Activated CD8-positive, alpha-beta memory T cell treated with anti-CD3 and anti-CD28 coated beads, Interleukin-2, amount 10 ng/mL, durations not matched to agents 7 days and 5 days (primary cell): ENCODE data around the gene SLC6A11. TPM values are rescaled to one million over a fixed set of nuclear protein-coding genes. Genes with fewer than 3 reads are reported as not detected.

Source experiments
- ATAC-seq: fragments of 150-1000 bp; cut with Tn5 transposase; one replicate; pipeline ENCODE4 v1.10.0; 2021; ENCODE audit warnings: moderate library complexity
- CTCF ChIA-PET: fragments of 350-600 bp; sonication (Branson Sonifier 250); formaldehyde crosslinking; loops from one replicate; lab custom pipeline; 2021; ENCODE audit warnings: antibody characterized with exemption; lab: Charles Lee
- DNase-seq: peaks from one replicate; pipeline ENCODE4 v3.0.0-alpha.2; 2020
- H3K27ac Mint-ChIP-seq: one replicate; pipeline ENCODE4 v1.8.0; 2021; ENCODE audit warnings: mild to moderate bottlenecking, mixed read lengths
- H3K27me3 Mint-ChIP-seq: one replicate; pipeline ENCODE4 v1.8.0; 2021; ENCODE audit warnings: mixed read lengths
- H3K36me3 Mint-ChIP-seq: one replicate; pipeline ENCODE4 v1.8.0; 2021; ENCODE audit warnings: mild to moderate bottlenecking, mixed read lengths
- H3K4me1 Mint-ChIP-seq: one replicate; pipeline ENCODE4 v1.8.0; 2021; ENCODE audit warnings: mixed read lengths
- H3K4me3 Mint-ChIP-seq: one replicate; pipeline ENCODE4 v1.8.0; 2021; ENCODE audit warnings: mild to moderate bottlenecking, moderate library complexity, mixed read lengths
- H3K9me3 Mint-ChIP-seq: one replicate; pipeline ENCODE4 v1.8.0; 2022; ENCODE audit warnings: low read depth, mixed read lengths
- total RNA-seq, 2 experiments: library from RNA; stranded (reverse); gene quantifications; one replicate each; pipeline ENCODE4 v1.2.3, GENCODE V29; 2021

SLC6A11 gene
- total RNA-seq = not detected

GRCh38 chr3:10816019-10816862, at the start of gene SLC6A11:
Gene SLC6A11 (plus strand): TSS chr3:10816228. CDS start chr3:10816266, 38 bp downstream.
- H3K9me3 Mint-ChIP-seq = no peaks in the 10 kb centered on the region
- peaks cover 38% of the 10 kb centered on the region for H3K27me3 Mint-ChIP-seq
- H3K4me3 Mint-ChIP-seq = no peak within 1 kb of the TSS
- H3K4me1 Mint-ChIP-seq = no peaks in the 10 kb centered on the region
- H3K36me3 Mint-ChIP-seq = no peaks in the 10 kb centered on the region
- CTCF ChIA-PET = no interaction called here
- H3K27ac Mint-ChIP-seq = no peak within 1 kb of the TSS
- no peak for ATAC-seq
- no peak for DNase-seq

GRCh38 chr3:10768708-10769394, 47.2 kb upstream of the SLC6A11 start:
- peak; percentile 34 for DNase-seq
- Mint-ChIP-seq H3K4me3 (no peak overlapping the region), H3K27me3 (peaks cover 5% of the 10 kb centered on the region), H3K27ac (no peak overlapping the region), H3K36me3 (no peaks in the 10 kb centered on the region), H3K4me1 (no peaks in the 10 kb centered on the region), H3K9me3 (no peaks in the 10 kb centered on the region)
- ATAC-seq = no peak
- CTCF ChIA-PET = interaction anchor here (0.8 to 3.9 kb wide), 5 partner anchors 10 to 177 kb away, joined by 3 to 11 read pairs (median 3); no protein-coding TSS in a partner anchor

- CTCF ChIA-PET = interaction anchor here (2.3 to 3.9 kb wide), 2 partner anchors 12 kb away, joined by 8 to 11 read pairs; no protein-coding TSS in a partner anchor
- Mint-ChIP-seq H3K9me3 (no peaks in the 10 kb centered on the region), H3K4me1 (no peaks in the 10 kb centered on the region), H3K27me3 (peaks cover 3% of the 10 kb centered on the region), H3K27ac (no peak overlapping the region), H3K4me3 (no peak overlapping the region), H3K36me3 (no peaks in the 10 kb centered on the region)
- DNase-seq = no peak
- ATAC-seq = no peak
These were observed 45.5 kb upstream of the SLC6A11 start for GRCh38 chr3:10770547-10770946.

GRCh38 chr3:10770981-10771380, 45.0 kb upstream of the SLC6A11 start:
- Mint-ChIP-seq H3K27ac (no peak overlapping the region), H3K36me3 (no peaks in the 10 kb centered on the region), H3K9me3 (no peaks in the 10 kb centered on the region), H3K4me3 (no peak overlapping the region), H3K4me1 (no peaks in the 10 kb centered on the region), H3K27me3 (peaks cover 3% of the 10 kb centered on the region)
- ATAC-seq (no peak), DNase-seq (peak; percentile 18)
- CTCF ChIA-PET = interaction anchor here (3.9 kb wide), 1 partner anchor 12 kb away, joined by 11 read pairs; no protein-coding TSS in a partner anchor

GRCh38 chr3:10771486-10772270, 44.4 kb upstream of the SLC6A11 start:
- ATAC-seq (no peak), DNase-seq (peak; percentile 33)
- Mint-ChIP-seq H3K27ac (no peak overlapping the region), H3K9me3 (no peaks in the 10 kb centered on the region), H3K36me3 (no peaks in the 10 kb centered on the region), H3K4me1 (no peaks in the 10 kb centered on the region), H3K4me3 (no peak overlapping the region), H3K27me3 (peaks cover 3% of the 10 kb centered on the region)
- CTCF ChIA-PET = interaction anchor here (3.9 kb wide), 1 partner anchor 13 kb away, joined by 11 read pairs; no protein-coding TSS in a partner anchor

GRCh38 chr3:10772271-10773161, 43.5 kb upstream of the SLC6A11 start:
- H3K4me3 Mint-ChIP-seq = no peak overlapping the region
- no peaks in the 10 kb centered on the region for H3K36me3 Mint-ChIP-seq
- H3K4me1 Mint-ChIP-seq = no peaks in the 10 kb centered on the region
- peaks cover 3% of the 10 kb centered on the region for H3K27me3 Mint-ChIP-seq
- no peaks in the 10 kb centered on the region for H3K9me3 Mint-ChIP-seq
- CTCF ChIA-PET = interaction anchor here (1.4 kb wide), 1 partner anchor 34 kb away, joined by 3 read pairs; no protein-coding TSS in a partner anchor
- DNase-seq (peak; percentile 40), ATAC-seq (no peak)
- H3K27ac Mint-ChIP-seq = no peak overlapping the region

GRCh38 chr3:10774129-10774670, 41.8 kb upstream of the SLC6A11 start:
- no peaks in the 10 kb centered on the region for H3K4me1 Mint-ChIP-seq
- peak; percentile 21 for DNase-seq
- no peaks in the 10 kb centered on the region for H3K36me3 Mint-ChIP-seq
- H3K27me3 Mint-ChIP-seq = peaks cover 3% of the 10 kb centered on the region
- CTCF ChIA-PET = interaction anchor here (0.9 kb wide), 1 partner anchor 9 kb away, joined by 5 read pairs; no protein-coding TSS in a partner anchor
- no peak overlapping the region for H3K27ac Mint-ChIP-seq
- no peak for ATAC-seq
- H3K9me3 Mint-ChIP-seq = no peaks in the 10 kb centered on the region
- no peak overlapping the region for H3K4me3 Mint-ChIP-seq

- ATAC-seq (no peak), DNase-seq (peak; percentile 3)
- no peaks in the 10 kb centered on the region for H3K36me3 Mint-ChIP-seq
- H3K4me3 Mint-ChIP-seq = no peak overlapping the region
- peaks cover 3% of the 10 kb centered on the region for H3K27me3 Mint-ChIP-seq
- no peaks in the 10 kb centered on the region for H3K4me1 Mint-ChIP-seq
- no peak overlapping the region for H3K27ac Mint-ChIP-seq
- CTCF ChIA-PET = no interaction called here
- no peaks in the 10 kb centered on the region for H3K9me3 Mint-ChIP-seq
These were observed 41.2 kb upstream of the SLC6A11 start for GRCh38 chr3:10774825-10775224.

GRCh38 chr3:10775259-10775658, 40.8 kb upstream of the SLC6A11 start:
- no peak for ATAC-seq
- Mint-ChIP-seq H3K4me3 (no peak overlapping the region), H3K9me3 (no peaks in the 10 kb centered on the region), H3K27me3 (no peaks in the 10 kb centered on the region), H3K27ac (no peak overlapping the region), H3K36me3 (no peaks in the 10 kb centered on the region), H3K4me1 (no peaks in the 10 kb centered on the region)
- CTCF ChIA-PET = no interaction called here
- DNase-seq = no peak

GRCh38 chr3:10775828-10776227, 40.2 kb upstream of the SLC6A11 start:
- no peak overlapping the region for H3K27ac Mint-ChIP-seq
- CTCF ChIA-PET = no interaction called here
- H3K4me1 Mint-ChIP-seq = no peaks in the 10 kb centered on the region
- H3K9me3 Mint-ChIP-seq = no peaks in the 10 kb centered on the region
- H3K4me3 Mint-ChIP-seq = no peak overlapping the region
- DNase-seq = peak; percentile 12
- no peak for ATAC-seq
- no peaks in the 10 kb centered on the region for H3K27me3 Mint-ChIP-seq
- H3K36me3 Mint-ChIP-seq = no peaks in the 10 kb centered on the region

- H3K27ac Mint-ChIP-seq = no peak overlapping the region
- DNase-seq (no peak), ATAC-seq (no peak)
- CTCF ChIA-PET = no interaction called here
- no peaks in the 10 kb centered on the region for H3K36me3 Mint-ChIP-seq
- H3K4me1 Mint-ChIP-seq = no peaks in the 10 kb centered on the region
- peaks cover 4% of the 10 kb centered on the region for H3K27me3 Mint-ChIP-seq
- H3K4me3 Mint-ChIP-seq = no peak overlapping the region
- H3K9me3 Mint-ChIP-seq = no peaks in the 10 kb centered on the region
These were observed 38.4 kb upstream of the SLC6A11 start for GRCh38 chr3:10777627-10778026.
